Panc1 (cell line): ENCODE measurements around the gene CNNM2.

Experiments used
- CTCF ChIP-seq: fragments of 450-650 bp; IDR thresholded peaks from 2 replicates; pipeline ENCODE4 v1.5.1; 2017; ENCODE audit warnings: mild to moderate bottlenecking
- POLR2AphosphoS5 ChIP-seq: IDR thresholded peaks from 2 replicates; pipeline ENCODE4 v1.6.1; 2012; ENCODE audit warnings: mild to moderate bottlenecking, low read depth, low read length, moderate library complexity
- REST ChIP-seq, 2 experiments: IDR thresholded peaks; 2 replicates each; pipeline ENCODE4 v1.6.1; 2011 to 2012; ENCODE audit warnings: low read depth in 2 of 2, control low read depth in 1 of 2, low read length in 1 of 2, mild to moderate bottlenecking in 1 of 2, moderate library complexity in 1 of 2; ENCODE audit not compliant: insufficient read depth in 1 of 2
- SIN3A ChIP-seq: IDR thresholded peaks from 2 replicates; pipeline ENCODE4 v1.6.1; 2012; ENCODE audit warnings: low read depth, mild to moderate bottlenecking, low read length, moderate library complexity, borderline replicate concordance; ENCODE audit not compliant: insufficient read depth
- TCF7L2 ChIP-seq: IDR thresholded peaks from 2 replicates; pipeline ENCODE4 v1.6.1; 2011; ENCODE audit warnings: mild to moderate bottlenecking, low read depth, low read length, inconsistent platforms

GRCh38 chr10:103025696-103026095 is 107.6 kb downstream of the CNNM2 start:
- no peak for TF ChIP-seq CTCF
- no peak for TF ChIP-seq POLR2AphosphoS5
- no peak for TF ChIP-seq TCF7L2
- no peak for TF ChIP-seq SIN3A
- no peak for TF ChIP-seq REST (IDR thresholded peaks at IDR 0.05; ENCODE audit: insufficient read depth in 1 of 2, low read depth in 2 of 2, low read length in 1 of 2)
